Progenitor cell of endocrine pancreas (in vitro differentiated cells): ENCODE data around the gene PALM3. TPM values are rescaled to one million over a fixed set of nuclear protein-coding genes. Genes with fewer than 3 reads are reported as not detected.

Source experiments
- DNase-seq: peaks from one replicate; pipeline ENCODE4 v3.0.0; 2021; ENCODE audit warnings: low spot score; ENCODE audit not compliant: unreplicated experiment
- H3K27ac Mint-ChIP-seq: 2 replicates; pipeline ENCODE4 v1.8.0; 2021; ENCODE audit warnings: mild to moderate bottlenecking, moderate library complexity, mixed read lengths
- H3K27me3 Mint-ChIP-seq: 2 replicates; pipeline ENCODE4 v1.8.0; 2021; ENCODE audit warnings: mixed read lengths
- H3K36me3 Mint-ChIP-seq: 2 replicates; pipeline ENCODE4 v1.8.0; 2022; ENCODE audit warnings: mixed read lengths; ENCODE audit not compliant: insufficient read depth
- H3K4me1 Mint-ChIP-seq: 2 replicates; pipeline ENCODE4 v1.8.0; 2021; ENCODE audit warnings: low read depth, mixed read lengths
- H3K4me3 Mint-ChIP-seq: 2 replicates; pipeline ENCODE4 v1.8.0; 2021; ENCODE audit warnings: low read depth, mild to moderate bottlenecking, moderate library complexity, mixed read lengths
- H3K9me3 Mint-ChIP-seq: 2 replicates; pipeline ENCODE4 v1.8.0; 2021; ENCODE audit warnings: low read depth, mixed read lengths
- CTCF ChIP-seq: fragments of 200-600 bp; sonication (generic); IDR thresholded peaks from one replicate; pipeline ENCODE4 v1.5.0; 2021; ENCODE audit warnings: antibody characterized with exemption, mild to moderate bottlenecking; ENCODE audit not compliant: unreplicated experiment
- long read RNA-seq: library from polyadenylated mRNA; unstranded; transcript quantifications from one replicate; pipeline ENCODE4 v2.0.0, GENCODE V29; 2020
- total RNA-seq: library from RNA; stranded (reverse); gene quantifications from 2 replicates; pipeline ENCODE4 v1.2.1, GENCODE V29; 2021

Gene PALM3
- 5.7 and 7.7 TPM in 2 replicates for total RNA-seq
- long read RNA-seq, partial matches to known transcripts = 0 of 2 reads
- long read RNA-seq, other reads (novel, unspliced or antisense) = 2 of 2 reads

DNA sequence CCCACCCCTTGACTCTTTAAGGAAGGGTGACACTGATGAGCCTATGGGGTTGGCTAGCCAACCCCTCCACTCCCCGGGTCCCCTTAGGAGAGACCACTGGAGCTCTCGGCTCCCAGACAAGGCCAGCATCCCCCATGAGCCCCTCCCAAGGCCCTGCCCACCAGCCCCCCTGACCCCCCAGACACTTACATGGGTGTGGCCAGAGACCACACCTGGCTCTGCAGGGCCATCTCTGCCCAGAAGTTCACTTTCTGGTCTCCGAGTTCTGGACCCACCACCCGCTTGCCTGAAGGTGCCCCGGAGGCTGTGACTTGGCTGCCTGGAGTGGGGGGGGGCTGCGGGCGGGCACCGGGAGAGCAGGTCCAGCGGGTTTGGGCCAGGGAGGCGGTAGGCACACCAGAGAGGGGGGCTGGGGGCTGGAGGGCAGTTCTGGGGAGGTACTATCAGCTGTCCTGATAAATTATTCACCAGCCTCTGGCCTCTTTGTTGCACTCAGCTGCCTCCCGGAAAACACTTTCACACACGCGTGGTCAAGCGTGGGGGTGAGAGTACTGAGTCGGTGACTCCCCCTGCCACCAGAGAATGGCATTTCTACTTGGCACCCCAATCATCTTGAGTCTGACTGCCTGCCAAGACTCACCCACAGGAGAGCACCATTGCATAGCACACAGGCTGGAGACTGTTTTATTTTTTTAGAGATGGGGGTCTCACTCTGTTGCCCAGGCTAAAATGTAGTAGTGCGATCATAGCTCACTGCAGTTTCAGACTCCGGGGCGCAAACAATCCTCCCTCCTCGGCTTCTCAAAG lies at the start of gene PALM3:
TSS of gene PALM3 (minus strand) at position 326 of the 807 bp plus-strand sequence. CDS start at position 230, 96 bp downstream.
- no peak for DNase-seq
- Mint-ChIP-seq H3K27ac (peak within 1 kb of the TSS; percentile 92), H3K9me3 (no peaks in the 10 kb centered on the region), H3K4me3 (peak within 1 kb of the TSS; percentile 8), H3K36me3 (no peaks in the 10 kb centered on the region), H3K4me1 (peaks cover 6% of the 10 kb centered on the region), H3K27me3 (peaks cover 30% of the 10 kb centered on the region)
- no peak for TF ChIP-seq CTCF

DNA sequence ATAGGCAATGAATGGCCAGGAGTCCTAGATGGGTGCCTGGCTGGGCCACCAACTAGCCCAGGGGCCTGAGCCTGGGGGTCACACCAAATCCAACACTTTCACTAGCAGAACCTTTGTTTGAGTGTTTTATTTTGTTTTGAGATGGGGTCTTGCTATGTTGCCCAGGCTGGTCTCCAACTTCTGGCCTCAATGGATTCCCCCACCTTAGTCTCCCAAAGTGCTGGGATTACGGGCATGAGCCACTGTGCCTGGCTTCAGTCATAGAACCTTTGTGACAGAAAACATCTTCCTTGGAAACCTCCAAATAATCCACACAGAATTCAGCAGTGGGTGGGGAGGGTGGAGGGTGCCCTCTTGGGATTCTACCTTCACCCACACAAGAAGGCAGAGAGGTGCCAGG lies 49.6 kb upstream of the PALM3 start:
- peaks cover 2% of the 10 kb centered on the region for H3K36me3 Mint-ChIP-seq
- H3K4me3 Mint-ChIP-seq = no peak overlapping the region
- no peak overlapping the region for H3K27ac Mint-ChIP-seq
- no peaks in the 10 kb centered on the region for H3K27me3 Mint-ChIP-seq
- no peaks in the 10 kb centered on the region for H3K9me3 Mint-ChIP-seq
- no peak for TF ChIP-seq CTCF
- peaks cover 6% of the 10 kb centered on the region for H3K4me1 Mint-ChIP-seq
- DNase-seq = no peak

GRCh38 chr19:14110650-14111049 lies 48.8 kb upstream of the PALM3 start:
- H3K9me3 Mint-ChIP-seq = no peaks in the 10 kb centered on the region
- H3K4me3 Mint-ChIP-seq = no peak overlapping the region
- DNase-seq = no peak
- no peaks in the 10 kb centered on the region for H3K4me1 Mint-ChIP-seq
- no peaks in the 10 kb centered on the region for H3K27me3 Mint-ChIP-seq
- H3K27ac Mint-ChIP-seq = no peak overlapping the region
- no peak for TF ChIP-seq CTCF
- H3K36me3 Mint-ChIP-seq = peaks cover 5% of the 10 kb centered on the region

GRCh38 chr19:14107581-14108461 lies 45.9 kb upstream of the PALM3 start:
- TF ChIP-seq CTCF = no peak
- no peak for DNase-seq
- H3K36me3 Mint-ChIP-seq = peaks cover 8% of the 10 kb centered on the region
- H3K27ac Mint-ChIP-seq = no peak overlapping the region
- no peak overlapping the region for H3K4me3 Mint-ChIP-seq
- no peaks in the 10 kb centered on the region for H3K27me3 Mint-ChIP-seq
- H3K4me1 Mint-ChIP-seq = no peaks in the 10 kb centered on the region
- no peaks in the 10 kb centered on the region for H3K9me3 Mint-ChIP-seq

- Mint-ChIP-seq H3K27me3 (no peaks in the 10 kb centered on the region), H3K4me1 (no peaks in the 10 kb centered on the region), H3K4me3 (no peak overlapping the region), H3K36me3 (peaks cover 8% of the 10 kb centered on the region), H3K9me3 (no peaks in the 10 kb centered on the region), H3K27ac (no peak overlapping the region)
- DNase-seq = no peak
- no peak for TF ChIP-seq CTCF
Measured at GRCh38 chr19:14106840-14107239, 45.0 kb upstream of the PALM3 start.
